Measurements from ENCODE around the gene ALKBH7. TPM values are rescaled to one million over a fixed set of nuclear protein-coding genes. Genes with fewer than 3 reads are reported as not detected.

Gene ALKBH7
- total and polyA plus RNA-seq, 2 donors (not counting 1 experiment from before 2014, with no cell fraction given), result 9.5 to 28.9 TPM

DNA sequence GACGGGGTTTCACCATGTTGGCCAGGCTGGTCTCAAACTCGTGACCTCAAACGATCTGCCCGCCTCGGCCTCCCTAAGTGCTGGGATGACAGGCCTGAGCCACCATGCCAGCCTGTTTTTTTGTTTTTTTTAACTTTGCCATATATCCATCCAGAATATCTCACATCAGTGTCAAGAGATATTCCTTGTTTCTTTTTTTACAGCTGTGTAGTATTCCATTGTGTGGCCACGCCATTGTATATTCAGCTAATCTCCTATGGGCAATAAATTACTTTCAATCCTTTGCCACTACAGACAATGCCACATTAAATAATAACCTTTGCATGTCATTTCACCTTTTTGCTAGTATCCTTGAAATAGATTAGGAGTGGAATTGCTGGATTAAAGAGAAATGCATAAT is 36.8 kb downstream of the ALKBH7 start:
- no peak overlapping the region for H3K9ac ChIP-seq (ENCODE audit: insufficient read depth, low read length)
- no peak for TF ChIP-seq EZH2 (IDR thresholded peaks at IDR 0.05; ENCODE audit: low read length, missing control alignments)
- TF ChIP-seq, protein P1, sequence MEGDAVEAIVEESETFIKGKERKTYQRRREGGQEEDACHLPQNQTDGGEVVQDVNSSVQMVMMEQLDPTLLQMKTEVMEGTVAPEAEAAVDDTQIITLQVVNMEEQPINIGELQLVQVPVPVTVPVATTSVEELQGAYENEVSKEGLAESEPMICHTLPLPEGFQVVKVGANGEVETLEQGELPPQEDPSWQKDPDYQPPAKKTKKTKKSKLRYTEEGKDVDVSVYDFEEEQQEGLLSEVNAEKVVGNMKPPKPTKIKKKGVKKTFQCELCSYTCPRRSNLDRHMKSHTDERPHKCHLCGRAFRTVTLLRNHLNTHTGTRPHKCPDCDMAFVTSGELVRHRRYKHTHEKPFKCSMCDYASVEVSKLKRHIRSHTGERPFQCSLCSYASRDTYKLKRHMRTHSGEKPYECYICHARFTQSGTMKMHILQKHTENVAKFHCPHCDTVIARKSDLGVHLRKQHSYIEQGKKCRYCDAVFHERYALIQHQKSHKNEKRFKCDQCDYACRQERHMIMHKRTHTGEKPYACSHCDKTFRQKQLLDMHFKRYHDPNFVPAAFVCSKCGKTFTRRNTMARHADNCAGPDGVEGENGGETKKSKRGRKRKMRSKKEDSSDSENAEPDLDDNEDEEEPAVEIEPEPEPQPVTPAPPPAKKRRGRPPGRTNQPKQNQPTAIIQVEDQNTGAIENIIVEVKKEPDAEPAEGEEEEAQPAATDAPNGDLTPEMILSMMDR (conservative IDR thresholded peaks at IDR 0.05 in 1 of 2, IDR thresholded peaks at IDR 0.05 in 1 of 2; ENCODE audit: low read depth in 1 of 2, low read length in 2 of 2), result no peak
- no peak for DNase-seq (ENCODE audit: low read depth in 2 of 2)
- H3K4me3 ChIP-seq (replicated peaks in 1 of 4; ENCODE audit: control extremely low read depth in 1 of 4, insufficient read depth in 1 of 4, low read depth in 3 of 4, low read length in 4 of 4), result no peak overlapping the region
- no peak overlapping the region for H2AFZ ChIP-seq (ENCODE audit: low read length)
- no peak overlapping the region for H3K4me2 ChIP-seq (ENCODE audit: extremely low read depth, insufficient read depth, low read length)
- no peak overlapping the region for H3K27ac ChIP-seq (ENCODE audit: insufficient read depth, low read length)
- no peaks in the 10 kb centered on the region for H3K9me3 ChIP-seq (ENCODE audit: control insufficient read depth, insufficient read depth, low read depth, low read length)
- H3K27me3 ChIP-seq (ENCODE audit: control insufficient read depth, insufficient read depth, low read length), result no peaks in the 10 kb centered on the region
- no peaks in the 10 kb centered on the region for H3K4me1 ChIP-seq (ENCODE audit: control insufficient read depth, extremely low read depth, insufficient read depth, low read length)
- H4K20me1 ChIP-seq (ENCODE audit: control insufficient read depth, extremely low read depth, insufficient read depth, low read length), result no peaks in the 10 kb centered on the region
- H3K79me2 ChIP-seq (ENCODE audit: control insufficient read depth, insufficient read depth, low read length), result no peaks in the 10 kb centered on the region
- peaks cover 2% of the 10 kb centered on the region for H3K36me3 ChIP-seq (ENCODE audit: control insufficient read depth, insufficient read depth, low read length)

DNA sequence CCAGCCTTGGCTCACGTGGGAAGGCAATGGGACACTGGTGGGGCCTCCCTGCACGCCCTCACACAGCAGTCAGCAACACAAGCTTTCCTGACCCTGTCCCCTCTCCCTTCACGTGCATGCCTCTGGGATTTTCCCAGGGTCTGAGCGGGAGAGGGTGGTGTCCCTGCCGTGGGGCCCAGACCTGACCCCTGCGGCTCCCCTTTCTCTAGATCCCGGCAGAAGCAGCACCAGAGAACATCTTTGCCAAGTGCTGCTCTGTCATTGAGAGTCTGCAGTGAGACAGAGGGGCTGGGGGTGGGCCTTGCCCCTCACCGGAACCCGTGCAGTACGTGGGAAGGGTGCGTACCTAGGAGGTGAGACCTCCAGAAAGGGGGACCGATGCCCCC is 39.5 kb downstream of the ALKBH7 start:
- no peaks in the 10 kb centered on the region for H4K20me1 ChIP-seq (ENCODE audit: control insufficient read depth, extremely low read depth, insufficient read depth, low read length)
- H3K79me2 ChIP-seq (ENCODE audit: control insufficient read depth, insufficient read depth, low read length), result no peaks in the 10 kb centered on the region
- H3K36me3 ChIP-seq (ENCODE audit: control insufficient read depth, insufficient read depth, low read length), result peaks cover 21% of the 10 kb centered on the region
- no peak for TF ChIP-seq EZH2 (IDR thresholded peaks at IDR 0.05; ENCODE audit: low read length, missing control alignments)
- TF ChIP-seq, protein P1 (conservative IDR thresholded peaks at IDR 0.05 in 1 of 2, IDR thresholded peaks at IDR 0.05 in 1 of 2; ENCODE audit: low read depth in 1 of 2, low read length in 2 of 2), result no peak
- no peak overlapping the region for H3K27ac ChIP-seq (ENCODE audit: insufficient read depth, low read length)
- no peak overlapping the region for H3K4me3 ChIP-seq (replicated peaks in 1 of 4; ENCODE audit: control extremely low read depth in 1 of 4, insufficient read depth in 1 of 4, low read depth in 3 of 4, low read length in 4 of 4)
- no peak overlapping the region for H3K4me2 ChIP-seq (ENCODE audit: extremely low read depth, insufficient read depth, low read length)
- no peaks in the 10 kb centered on the region for H3K27me3 ChIP-seq (ENCODE audit: control insufficient read depth, insufficient read depth, low read length)
- H2AFZ ChIP-seq (ENCODE audit: low read length), result no peak overlapping the region
- H3K4me1 ChIP-seq (ENCODE audit: control insufficient read depth, extremely low read depth, insufficient read depth, low read length), result no peaks in the 10 kb centered on the region
- H3K9ac ChIP-seq (ENCODE audit: insufficient read depth, low read length), result no peak overlapping the region
- DNase-seq (ENCODE audit: low read depth in 2 of 2), result no peak
- H3K9me3 ChIP-seq (ENCODE audit: control insufficient read depth, insufficient read depth, low read depth, low read length), result no peaks in the 10 kb centered on the region

DNA sequence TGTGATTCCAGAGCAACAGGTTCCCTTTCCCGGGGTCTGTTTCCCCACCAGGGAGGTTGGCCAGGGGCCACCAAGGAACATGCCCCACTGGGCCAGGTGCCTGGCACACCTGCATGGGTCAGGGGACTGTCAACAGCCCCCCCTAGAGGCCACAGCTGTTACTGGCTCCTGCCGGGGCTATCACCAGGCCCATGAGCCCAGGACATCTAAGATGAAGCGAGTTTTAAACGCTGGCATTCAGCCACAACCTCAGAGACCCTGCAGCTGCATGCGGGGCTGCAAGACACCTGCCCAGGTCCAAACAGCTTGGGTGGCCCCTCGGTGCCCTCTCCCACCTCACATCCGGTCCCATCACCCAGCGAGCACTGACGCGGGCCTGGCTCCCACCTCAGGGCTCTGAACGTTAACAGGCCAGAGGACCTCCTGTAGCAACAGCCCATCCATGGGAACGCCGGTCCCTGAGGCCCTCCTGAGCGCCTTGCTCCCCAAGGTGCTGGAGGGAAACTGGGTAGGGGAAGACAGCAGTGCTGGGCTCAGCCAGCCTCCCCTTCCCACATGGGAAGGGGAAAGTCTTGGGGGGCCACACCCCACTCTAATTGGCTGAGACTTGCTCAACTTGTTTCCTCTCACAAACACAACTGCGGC is 40.0 kb downstream of the ALKBH7 start:
- Histone ChIP-seq H3K36me3 (ENCODE audit: control insufficient read depth, insufficient read depth, low read length) (peaks cover 24% of the 10 kb centered on the region), H3K27me3 (ENCODE audit: control insufficient read depth, insufficient read depth, low read length) (no peaks in the 10 kb centered on the region), H3K4me1 (ENCODE audit: control insufficient read depth, extremely low read depth, insufficient read depth, low read length) (no peaks in the 10 kb centered on the region), H4K20me1 (ENCODE audit: control insufficient read depth, extremely low read depth, insufficient read depth, low read length) (no peaks in the 10 kb centered on the region), H3K9ac (ENCODE audit: insufficient read depth, low read length) (no peak overlapping the region), H3K9me3 (ENCODE audit: control insufficient read depth, insufficient read depth, low read depth, low read length) (no peaks in the 10 kb centered on the region), H3K4me3 (replicated peaks in 1 of 4; ENCODE audit: control extremely low read depth in 1 of 4, insufficient read depth in 1 of 4, low read depth in 3 of 4, low read length in 4 of 4) (no peak overlapping the region), H3K79me2 (ENCODE audit: control insufficient read depth, insufficient read depth, low read length) (no peaks in the 10 kb centered on the region), H2AFZ (ENCODE audit: low read length) (no peak overlapping the region), H3K27ac (ENCODE audit: insufficient read depth, low read length) (peak overlapping the region; percentile 28), H3K4me2 (ENCODE audit: extremely low read depth, insufficient read depth, low read length) (no peak overlapping the region)
- peak in 1 of 2 donors; percentile 9 for DNase-seq (ENCODE audit: low read depth in 2 of 2)
- no peak for TF ChIP-seq EZH2 (IDR thresholded peaks at IDR 0.05; ENCODE audit: low read length, missing control alignments)
- TF ChIP-seq, protein P1 (conservative IDR thresholded peaks at IDR 0.05 in 1 of 2, IDR thresholded peaks at IDR 0.05 in 1 of 2; ENCODE audit: low read depth in 1 of 2, low read length in 2 of 2), result peak; percentile 40 to 57
